Neural progenitor cell (in vitro differentiated cells): ENCODE data around the gene GINS2. TPM values are rescaled to one million over a fixed set of nuclear protein-coding genes. Genes with fewer than 3 reads are reported as not detected.
A peak's percentile ranks its signal among the peaks of the same experiment; 100 is the strongest.

Source experiments
- DNase-seq: peaks from one replicate; pipeline ENCODE4 v3.0.0-alpha.2; 2016; ENCODE audit warnings: low spot score
- H2AFZ ChIP-seq: fragments of 200-600 bp; sonication (generic); replicated peaks from 2 replicates; pipeline ENCODE4 v1.6.1; 2016; ENCODE audit warnings: antibody characterized with exemption
- H3F3A ChIP-seq: fragments of 200-600 bp; sonication (generic); 2 replicates; pipeline ENCODE4 v1.6.1; 2016; ENCODE audit warnings: antibody characterized with exemption, low read depth
- H3K27ac ChIP-seq: fragments of 200-600 bp; sonication (generic); 2 replicates; pipeline ENCODE4 v1.5.1; 2016; ENCODE audit warnings: mild to moderate bottlenecking
- H3K27me3 ChIP-seq: fragments of 200-600 bp; sonication (generic); 2 replicates; pipeline ENCODE4 v1.6.1; 2016; ENCODE audit warnings: mild to moderate bottlenecking, moderate library complexity
- H3K36me3 ChIP-seq: fragments of 200-600 bp; sonication (generic); 2 replicates; pipeline ENCODE4 v1.5.1; 2016
- H3K4me1 ChIP-seq: fragments of 200-600 bp; sonication (generic); 2 replicates; pipeline ENCODE4 v1.6.1; 2016; ENCODE audit warnings: mixed run types
- H3K4me2 ChIP-seq: fragments of 200-600 bp; sonication (generic); 2 replicates; pipeline ENCODE4 v1.6.1; 2016
- H3K4me3 ChIP-seq: fragments of 200-600 bp; sonication (generic); 2 replicates; pipeline ENCODE4 v1.5.1; 2016
- H3K79me2 ChIP-seq: fragments of 200-600 bp; sonication (generic); 2 replicates; pipeline ENCODE4 v1.6.1; 2016; ENCODE audit warnings: low read depth
- H3K9ac ChIP-seq: fragments of 200-600 bp; sonication (generic); 2 replicates; pipeline ENCODE4 v1.6.1; 2016
- H3K9me3 ChIP-seq: fragments of 200-600 bp; sonication (generic); 2 replicates; pipeline ENCODE4 v1.5.1; 2016; ENCODE audit warnings: low read depth
- H4K20me1 ChIP-seq: fragments of 200-600 bp; sonication (generic); 2 replicates; pipeline ENCODE4 v1.6.1; 2016; ENCODE audit warnings: low read depth
- H3K27ac Mint-ChIP-seq: 3 replicates; pipeline ENCODE4 v1.8.0; 2021; ENCODE audit warnings: mixed read lengths
- H3K27me3 Mint-ChIP-seq: 2 replicates; pipeline ENCODE4 v1.8.0; 2022; ENCODE audit warnings: low read depth, mild to moderate bottlenecking, inconsistent platforms, moderate library complexity, mixed read lengths; ENCODE audit not compliant: insufficient read depth
- H3K36me3 Mint-ChIP-seq: 3 replicates; pipeline ENCODE4 v1.8.0; 2021; ENCODE audit warnings: mixed read lengths
- H3K4me1 Mint-ChIP-seq: 3 replicates; pipeline ENCODE4 v1.8.0; 2021; ENCODE audit warnings: mixed read lengths
- H3K4me3 Mint-ChIP-seq: 3 replicates; pipeline ENCODE4 v1.8.0; 2021; ENCODE audit warnings: mild to moderate bottlenecking, moderate library complexity, mixed read lengths
- H3K9me3 Mint-ChIP-seq: 3 replicates; pipeline ENCODE4 v1.8.0; 2020; ENCODE audit warnings: mixed read lengths
- CTCF ChIP-seq: fragments of 200-600 bp; sonication (generic); IDR thresholded peaks from 2 replicates; pipeline ENCODE4 v1.5.1; 2017; ENCODE audit warnings: antibody characterized with exemption, mild to moderate bottlenecking
- EZH2 ChIP-seq: fragments of 200-600 bp; sonication (generic); IDR thresholded peaks from 2 replicates; pipeline ENCODE4 v1.6.1; 2017; ENCODE audit warnings: antibody characterized with exemption, mild to moderate bottlenecking, moderate library complexity
- EZH2phosphoT487 ChIP-seq: fragments of 200-600 bp; sonication (generic); IDR thresholded peaks from 2 replicates; pipeline ENCODE4 v1.6.1; 2017; ENCODE audit warnings: antibody characterized with exemption
- total RNA-seq: library from RNA; depleted of rRNA; stranded (reverse); fragments of >200 nt; gene quantifications from 2 replicates; pipeline ENCODE4 v1.2.3, GENCODE V29; 2015; ENCODE audit warnings: low replicate concordance

Gene GINS2
- total RNA-seq, 1 donor from 2014 or later: 47.9 TPM

DNA sequence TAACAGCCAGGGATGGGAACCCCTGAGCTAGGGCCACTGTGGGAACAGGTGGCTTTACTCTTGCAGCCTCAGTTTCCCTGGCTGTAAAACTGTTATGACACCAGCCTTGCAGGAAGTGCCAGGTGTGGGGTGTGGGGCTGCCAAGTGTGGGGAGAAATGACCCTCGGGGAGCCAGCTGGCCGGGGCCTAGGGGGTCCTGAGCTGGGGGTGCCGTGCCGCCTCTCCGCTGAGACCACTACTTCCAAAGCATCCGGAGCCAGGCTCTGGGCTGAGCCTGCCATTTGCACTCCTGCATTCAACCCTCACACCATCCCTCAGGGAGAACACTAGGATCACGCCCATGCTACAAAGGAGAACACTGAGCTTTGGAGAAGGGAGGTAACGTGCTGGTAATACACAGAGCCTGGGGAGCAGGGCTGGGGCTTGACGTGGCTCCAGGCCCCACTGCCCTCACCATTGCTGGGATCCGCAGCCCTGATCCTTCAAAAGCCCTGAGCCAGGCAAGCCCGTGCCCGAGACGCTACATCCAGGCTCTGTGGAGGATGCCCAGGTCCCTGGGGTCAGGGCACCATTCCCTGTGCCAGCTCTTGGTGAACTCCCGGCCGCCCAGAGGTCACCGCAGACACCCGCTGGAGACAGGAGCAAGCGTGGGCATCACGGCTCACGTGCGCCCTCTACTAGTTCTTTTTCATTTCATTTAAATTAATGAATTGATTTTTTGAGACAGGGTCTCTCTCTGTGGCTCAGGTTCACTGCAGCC lies 28.8 kb upstream of the GINS2 start:
- H3K9ac ChIP-seq: no peak overlapping the region
- H3K27me3 Mint-ChIP-seq: peaks cover 14% of the 10 kb centered on the region

GRCh38 chr16:85716680-85717038 lies 27.9 kb upstream of the GINS2 start:
- Mint-ChIP-seq H3K4me3 (no peak overlapping the region), H3K27me3 (peaks cover 18% of the 10 kb centered on the region), H3K36me3 (no peaks in the 10 kb centered on the region), H3K4me1 (peaks cover 31% of the 10 kb centered on the region), H3K9me3 (peaks cover 3% of the 10 kb centered on the region), H3K27ac (no peak overlapping the region)
- no peak overlapping the region for H3K9ac ChIP-seq
- peak overlapping the region; percentile 2 for H2AFZ ChIP-seq
- H3K27ac ChIP-seq: no peak overlapping the region
- peaks cover 11% of the 10 kb centered on the region for H3K27me3 ChIP-seq
- no peak for TF ChIP-seq CTCF
- no peak for TF ChIP-seq EZH2
- TF ChIP-seq EZH2phosphoT487: no peak
- H3K4me2 ChIP-seq: peak overlapping the region; percentile 75
- no peaks in the 10 kb centered on the region for H3K36me3 ChIP-seq
- no peak overlapping the region for H3K4me3 ChIP-seq
- no peaks in the 10 kb centered on the region for H3K79me2 ChIP-seq
- H3K4me1 ChIP-seq: peaks cover 29% of the 10 kb centered on the region
- H4K20me1 ChIP-seq: no peaks in the 10 kb centered on the region
- no peak for DNase-seq
- no peaks in the 10 kb centered on the region for H3K9me3 ChIP-seq
- H3F3A ChIP-seq: peaks cover 32% of the 10 kb centered on the region

More for the DNA sequence above, 28.8 kb upstream of the GINS2 start:
- Mint-ChIP-seq H3K27ac (no peak overlapping the region), H3K4me1 (peaks cover 38% of the 10 kb centered on the region), H3K36me3 (no peaks in the 10 kb centered on the region), H3K4me3 (no peak overlapping the region), H3K9me3 (no peaks in the 10 kb centered on the region)
- no peaks in the 10 kb centered on the region for H3K79me2 ChIP-seq
- no peaks in the 10 kb centered on the region for H3K9me3 ChIP-seq
- H3K36me3 ChIP-seq: no peaks in the 10 kb centered on the region
- peak; percentile 90 for DNase-seq
- TF ChIP-seq CTCF (peak; percentile 84), EZH2 (no peak), EZH2phosphoT487 (no peak)
- H4K20me1 ChIP-seq: no peaks in the 10 kb centered on the region
- peaks cover 32% of the 10 kb centered on the region for H3F3A ChIP-seq
- peaks cover 11% of the 10 kb centered on the region for H3K27me3 ChIP-seq
- no peak overlapping the region for H2AFZ ChIP-seq
- no peak overlapping the region for H3K4me3 ChIP-seq
- H3K4me1 ChIP-seq: peaks cover 32% of the 10 kb centered on the region
- no peak overlapping the region for H3K4me2 ChIP-seq
- H3K27ac ChIP-seq: no peak overlapping the region

DNA sequence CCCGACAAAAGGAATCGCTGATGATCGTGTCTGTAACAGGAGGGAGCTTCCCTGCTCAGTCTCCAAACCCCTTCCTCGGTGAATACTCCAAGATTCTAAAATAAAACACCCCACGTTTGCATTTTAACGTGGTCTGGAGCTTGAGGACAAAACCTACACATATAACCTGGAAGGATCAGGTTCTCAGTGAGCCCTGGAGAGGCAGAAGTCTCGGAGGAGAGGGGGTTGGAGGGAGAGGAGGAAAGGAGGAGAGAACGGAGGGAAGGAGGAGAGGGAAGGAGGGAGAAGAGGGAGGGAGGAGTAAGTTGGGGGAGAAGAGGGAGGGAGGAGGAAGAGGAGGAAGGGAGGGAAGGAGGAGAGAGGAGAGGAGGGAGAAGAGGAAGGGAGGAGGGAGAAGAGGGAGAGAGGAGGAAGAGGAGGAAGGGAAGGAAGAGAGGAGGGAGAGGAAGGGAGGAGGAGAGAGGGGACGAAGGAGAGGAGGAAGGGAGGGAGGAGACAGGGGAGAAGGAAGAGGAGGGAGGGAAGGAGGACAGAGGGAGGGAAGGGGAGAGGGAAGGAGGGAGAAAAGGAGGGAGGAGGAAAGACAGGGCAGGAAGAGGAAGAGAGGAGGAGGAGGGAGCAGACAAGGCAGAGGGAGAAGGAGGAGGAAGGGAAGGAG lies 27.4 kb upstream of the GINS2 start:
- no peaks in the 10 kb centered on the region for H3K36me3 ChIP-seq
- H3K4me2 ChIP-seq: peak overlapping the region; percentile 75
- no peaks in the 10 kb centered on the region for H3K9me3 ChIP-seq
- peak overlapping the region; percentile 74 for H3K4me3 Mint-ChIP-seq
- no peaks in the 10 kb centered on the region for H3K36me3 Mint-ChIP-seq
- peaks cover 27% of the 10 kb centered on the region for H3K4me1 Mint-ChIP-seq
- H3K27me3 ChIP-seq: peaks cover 11% of the 10 kb centered on the region
- H3K27me3 Mint-ChIP-seq: peaks cover 16% of the 10 kb centered on the region
- H3K4me1 ChIP-seq: peaks cover 29% of the 10 kb centered on the region
- H3K27ac ChIP-seq: peak overlapping the region; percentile 56
- TF ChIP-seq EZH2 (no peak), EZH2phosphoT487 (no peak), CTCF (no peak)
- H3K9me3 Mint-ChIP-seq: peaks cover 3% of the 10 kb centered on the region
- no peak for DNase-seq
- H3K4me3 ChIP-seq: peak overlapping the region; percentile 26
- H3K9ac ChIP-seq: no peak overlapping the region
- H3F3A ChIP-seq: peaks cover 32% of the 10 kb centered on the region
- no peaks in the 10 kb centered on the region for H4K20me1 ChIP-seq
- H3K27ac Mint-ChIP-seq: peak overlapping the region; percentile 96
- peak overlapping the region; percentile 66 for H2AFZ ChIP-seq
- H3K79me2 ChIP-seq: no peaks in the 10 kb centered on the region
